NCI-H2196 treated with DMSO at 0.1 percent for 48 hours (cell line): ENCODE results near the gene MRPL38.
"Not testable (repeated sequence)": the region's sequence is repeated elsewhere in the genome, so short reads cannot be mapped to it uniquely, and the experiment has no call there.

Experiments
- DNase-seq: peaks from one replicate; lab custom pipeline; 2025; ENCODE audit not compliant: unreplicated experiment; lab: John Stamatoyannopoulos, UW

MRPL38 gene

GRCh38 chr17:75855310-75856061, 49.2 kb downstream of the MRPL38 start, which contains the start of gene WBP2:
Gene WBP2 (minus strand): TSS chr17:75855335. CDS start chr17:75855297, 38 bp downstream.
- peak; percentile 100 for DNase-seq

- DNase-seq = no peak
Measured at GRCh38 chr17:75854881-75855309, 49.8 kb downstream of the MRPL38 start.

DNA sequence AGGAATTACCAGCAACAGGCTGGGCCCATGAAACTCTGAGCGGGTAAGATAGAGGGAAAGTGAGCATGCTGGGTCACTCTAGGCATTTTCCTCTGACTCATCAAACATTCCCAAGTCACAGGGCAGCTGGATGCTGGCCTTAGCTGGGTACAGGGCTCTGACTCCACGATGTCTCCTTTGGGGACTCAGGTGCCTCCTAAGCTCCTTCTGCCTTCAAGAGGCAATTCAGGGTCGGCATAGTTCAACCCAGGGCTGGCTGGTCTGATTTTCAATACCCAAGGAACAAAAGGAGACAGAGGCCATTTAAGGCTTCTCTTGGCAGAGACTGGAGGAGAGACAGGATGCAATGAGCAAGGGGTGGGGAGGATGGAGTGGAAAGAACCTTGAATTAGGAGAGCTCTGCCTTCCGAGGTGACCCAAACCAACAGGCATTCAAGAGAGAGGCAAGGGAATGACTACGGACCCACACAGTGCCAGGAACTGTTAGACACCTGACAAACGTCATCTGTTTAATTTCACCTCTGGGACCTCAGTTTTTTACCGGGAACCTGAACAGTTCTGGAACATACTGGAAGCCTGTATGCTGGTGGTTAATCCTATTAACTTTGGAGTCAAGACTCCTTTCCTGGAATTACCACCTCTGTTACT, 50.5 kb downstream of the MRPL38 start:
- DNase-seq = no peak

GRCh38 chr17:75853433-75853832, 51.3 kb downstream of the MRPL38 start:
- no peak for DNase-seq

- not testable (repeated sequence) for DNase-seq
Measured at GRCh38 chr17:75851693-75851991, 53.0 kb downstream of the MRPL38 start.

DNA sequence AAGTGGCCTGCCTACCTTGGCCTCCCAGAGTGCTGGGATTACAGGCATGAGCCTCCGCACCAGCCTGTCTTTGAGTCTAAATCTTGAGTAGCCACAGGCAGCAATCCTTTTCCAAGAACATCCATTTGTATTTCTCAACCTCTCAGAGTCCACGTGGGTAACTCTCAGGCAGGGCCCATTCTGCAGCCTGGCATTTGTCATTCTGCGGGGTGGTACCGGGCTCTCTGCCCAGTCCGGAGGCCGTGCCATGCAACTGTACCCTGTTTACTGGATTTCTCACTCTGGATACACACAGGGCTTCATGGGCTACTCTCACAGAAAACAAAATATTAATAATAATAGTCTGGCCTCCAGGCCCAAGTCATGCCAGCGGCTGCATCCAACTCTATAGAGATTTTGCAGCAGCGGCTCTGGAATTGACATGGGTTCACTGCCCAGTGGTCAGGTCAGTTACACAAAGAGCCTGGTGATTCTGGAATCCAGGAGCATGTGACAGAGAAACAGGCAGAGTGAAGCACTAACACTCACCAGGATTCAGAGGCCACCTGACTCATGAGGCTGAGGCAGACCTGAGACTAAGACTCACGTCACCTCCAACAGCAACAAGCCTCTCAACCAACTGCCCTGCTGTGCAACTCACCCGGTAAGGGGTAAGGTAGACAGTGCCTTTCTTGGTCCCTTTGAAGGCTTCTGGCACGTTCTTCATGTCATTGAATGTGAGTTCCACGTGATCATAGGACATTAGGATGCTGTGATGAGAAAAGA, 53.6 kb downstream of the MRPL38 start:
- no peak for DNase-seq

GRCh38 chr17:75849724-75850123, 55.0 kb downstream of the MRPL38 start:
- no peak for DNase-seq

DNA sequence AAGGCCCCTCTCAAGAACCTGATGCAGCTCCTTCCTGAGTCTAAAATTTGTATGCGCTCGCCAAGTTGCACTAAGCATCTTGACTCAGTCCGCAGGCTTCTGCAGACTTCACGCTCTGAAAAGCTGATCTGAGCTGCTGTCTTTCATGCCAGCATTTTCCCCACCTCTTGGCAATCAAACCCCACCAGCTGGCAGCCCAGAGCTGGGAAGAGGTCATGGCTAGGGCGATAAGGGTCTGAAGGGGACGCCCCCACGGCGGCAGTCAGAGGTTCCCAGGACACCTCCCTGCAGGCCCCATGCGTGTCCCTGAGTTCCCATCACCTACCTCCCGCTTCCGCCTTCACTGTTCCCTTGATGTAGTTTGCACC, 55.4 kb downstream of the MRPL38 start:
- no peak for DNase-seq
